Measurements from ENCODE around the gene SEC23A.
"Not testable (repeated sequence)": the region's sequence is repeated elsewhere in the genome, so short reads cannot be mapped to it uniquely, and the experiment has no call there.

- TF ChIP-seq YY1 (IDR thresholded peaks at IDR 0.05); MAX (IDR thresholded peaks at IDR 0.05); CTCF (IDR thresholded peaks at IDR 0.05; ENCODE audit: low read depth, low read length, missing input control); HNF4A (conservative IDR thresholded peaks at IDR 0.05); REST (IDR thresholded peaks at IDR 0.05): not testable (repeated sequence)
These were observed 40.2 kb upstream of the SEC23A start for GRCh38 chr14:39143226-39143625.

Measured in liver (tissue), 3 donors.